ENCODE measurements around the gene SPTBN5.

Gene SPTBN5

GRCh38 chr15:41814534-41814933 lies 79.3 kb downstream of the SPTBN5 start:
- no peak overlapping the region for H3K4me3 ChIP-seq (replicated peaks in 1 of 2; ENCODE audit: low read depth in 2 of 2, low read length in 2 of 2)
- DNase-seq (ENCODE audit: low read depth in 2 of 2), result no peak
- no peak for TF ChIP-seq CTCF (IDR thresholded peaks at IDR 0.05; ENCODE audit: low read depth, low read length)

GRCh38 chr15:41813426-41813825 lies 80.4 kb downstream of the SPTBN5 start:
- no peak overlapping the region for H3K4me3 ChIP-seq (replicated peaks in 1 of 2; ENCODE audit: low read depth in 2 of 2, low read length in 2 of 2)
- no peak for TF ChIP-seq CTCF (IDR thresholded peaks at IDR 0.05; ENCODE audit: low read depth, low read length)
- no peak for DNase-seq (ENCODE audit: low read depth in 2 of 2)

- TF ChIP-seq CTCF (IDR thresholded peaks at IDR 0.05; ENCODE audit: low read depth, low read length), result no peak
- H3K4me3 ChIP-seq (replicated peaks in 1 of 2; ENCODE audit: low read depth in 2 of 2, low read length in 2 of 2), result no peak overlapping the region
- DNase-seq (ENCODE audit: low read depth in 2 of 2), result no peak
Observed at GRCh38 chr15:41812820-41813375, 81.0 kb downstream of the SPTBN5 start.

GRCh38 chr15:41811432-41812195 lies 82.2 kb downstream of the SPTBN5 start:
- TF ChIP-seq CTCF (IDR thresholded peaks at IDR 0.05; ENCODE audit: low read depth, low read length), result peak; percentile 89
- no peak overlapping the region for H3K4me3 ChIP-seq (replicated peaks in 1 of 2; ENCODE audit: low read depth in 2 of 2, low read length in 2 of 2)
- peak; percentile 90 to 92 for DNase-seq (ENCODE audit: low read depth in 2 of 2)

GRCh38 chr15:41810651-41811431 lies 83.0 kb downstream of the SPTBN5 start:
- TF ChIP-seq CTCF (IDR thresholded peaks at IDR 0.05; ENCODE audit: low read depth, low read length), result no peak
- DNase-seq (ENCODE audit: low read depth in 2 of 2), result no peak

GRCh38 chr15:41809526-41810220 lies 84.2 kb downstream of the SPTBN5 start:
- H3K4me3 ChIP-seq (replicated peaks in 1 of 2; ENCODE audit: low read depth in 2 of 2, low read length in 2 of 2), result no peak overlapping the region
- DNase-seq (ENCODE audit: low read depth in 2 of 2), result no peak
- no peak for TF ChIP-seq CTCF (IDR thresholded peaks at IDR 0.05; ENCODE audit: low read depth, low read length)

More at GRCh38 chr15:41810651-41811431, 83.0 kb downstream of the SPTBN5 start:
- no peak overlapping the region for H3K4me3 ChIP-seq (replicated peaks in 1 of 2; ENCODE audit: low read depth in 2 of 2, low read length in 2 of 2)
